Ascending aorta (tissue), 2 donors: ENCODE data around the gene CHN2. TPM values are rescaled to one million over a fixed set of nuclear protein-coding genes. Genes with fewer than 3 reads are reported as not detected.

ENCODE experiments used
- DNase-seq, 2 donors: peaks; one replicate each; pipeline ENCODE4 v3.0.0-alpha.2; 2019; ENCODE audit warnings: low spot score in 2 of 2
- H3K27ac ChIP-seq, 2 donors: fragments of 200-600 bp; sonication (generic); one replicate each; pipeline ENCODE4 v1.5.1; 2016 to 2017; ENCODE audit warnings: mild to moderate bottlenecking in 1 of 2
- H3K27me3 ChIP-seq: fragments of 200-600 bp; sonication (generic); one replicate; pipeline ENCODE4 v1.5.1; 2017
- H3K36me3 ChIP-seq, 2 donors: fragments of 200-600 bp; sonication (generic); one replicate each; pipeline ENCODE4 v1.5.1; 2016
- H3K4me1 ChIP-seq, 2 donors: fragments of 200-600 bp; sonication (generic); one replicate each; pipeline ENCODE4 v1.5.1; 2016 to 2017; ENCODE audit warnings: mild to moderate bottlenecking in 1 of 2
- H3K4me3 ChIP-seq, 2 donors: fragments of 200-600 bp; sonication (generic); one replicate each; pipeline ENCODE4 v1.5.1; 2016 to 2017; ENCODE audit warnings: mild to moderate bottlenecking in 1 of 2
- H3K9me3 ChIP-seq, 2 donors: fragments of 200-600 bp; sonication (generic); one replicate each; pipeline ENCODE4 v1.5.1; 2016
- CTCF ChIP-seq, 3 experiments: fragments of 200-600 bp in 2 of 3; fragments of 450-650 bp in 1 of 3; sonication (generic) in 2 of 3; IDR thresholded peaks; one replicate each; pipeline ENCODE4 v1.5.1; 2016 to 2019; ENCODE audit warnings: antibody characterized with exemption in 3 of 3, mild to moderate bottlenecking in 1 of 3, moderate library complexity in 1 of 3
- intact Hi-C: fragments of 100-400 bp; cut with DNase I; formaldehyde crosslinking; loops from one replicate; pipeline ENCODE4 v1.15.1; 2023
- total RNA-seq: library from RNA; depleted of rRNA; stranded (reverse); fragments of >200 nt; gene quantifications from one replicate; pipeline ENCODE4 v1.1.0, GENCODE V29; 2016

Gene CHN2
- total RNA-seq, 1 donor from 2014 or later: 8.7 TPM

DNA sequence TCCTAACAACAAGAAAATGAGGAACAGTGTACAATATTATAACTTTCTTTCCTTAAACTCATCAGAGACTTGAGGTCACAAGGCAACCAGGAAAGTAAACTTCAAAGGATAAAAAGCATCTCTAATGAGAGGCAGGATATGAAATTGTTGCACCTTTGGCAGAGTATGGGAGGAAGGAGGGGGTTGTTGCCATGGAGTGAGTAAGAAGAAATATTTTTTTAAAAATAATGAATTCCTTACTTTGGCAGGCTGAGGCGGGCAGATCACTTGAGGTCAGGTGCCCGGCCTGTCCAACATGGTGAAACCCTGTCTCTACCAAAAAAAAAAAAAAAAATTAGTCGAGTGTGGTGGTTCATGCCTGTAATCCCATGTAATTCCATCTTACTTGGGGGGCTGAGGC, 21.1 kb upstream of the CHN2 start:
- Histone ChIP-seq H3K27ac (no peak overlapping the region), H3K4me1 (no peaks in the 10 kb centered on the region), H3K4me3 (no peak overlapping the region), H3K27me3 (no peaks in the 10 kb centered on the region), H3K36me3 (no peaks in the 10 kb centered on the region), H3K9me3 (no peaks in the 10 kb centered on the region)
- no peak for DNase-seq
- intact Hi-C loops: no loop called here
- TF ChIP-seq CTCF (IDR thresholded peaks at IDR 0.05): no peak

- Histone ChIP-seq H3K27ac (no peak overlapping the region), H3K36me3 (no peaks in the 10 kb centered on the region), H3K4me1 (no peaks in the 10 kb centered on the region), H3K27me3 (no peaks in the 10 kb centered on the region), H3K4me3 (no peak overlapping the region), H3K9me3 (no peaks in the 10 kb centered on the region)
- intact Hi-C loops: no loop called here
- TF ChIP-seq CTCF (IDR thresholded peaks at IDR 0.05): no peak
- DNase-seq: peak; percentile 33 to 77
Measured at GRCh38 chr7:29177963-29178600, 16.5 kb upstream of the CHN2 start.

- intact Hi-C loops: no loop called here
- no peak overlapping the region for H3K4me3 ChIP-seq
- H3K27ac ChIP-seq: no peak overlapping the region
- no peak for DNase-seq
- TF ChIP-seq CTCF (IDR thresholded peaks at IDR 0.05): no peak
- no peaks in the 10 kb centered on the region for H3K36me3 ChIP-seq
- no peaks in the 10 kb centered on the region for H3K9me3 ChIP-seq
- H3K4me1 ChIP-seq: no peaks in the 10 kb centered on the region
- no peaks in the 10 kb centered on the region for H3K27me3 ChIP-seq
Measured at GRCh38 chr7:29179115-29179514, 15.5 kb upstream of the CHN2 start.

GRCh38 chr7:29184599-29184998, 10.0 kb upstream of the CHN2 start:
- no peaks in the 10 kb centered on the region for H3K36me3 ChIP-seq
- H3K4me3 ChIP-seq: no peak overlapping the region
- no peak for DNase-seq
- intact Hi-C loops: no loop called here
- no peaks in the 10 kb centered on the region for H3K4me1 ChIP-seq
- no peaks in the 10 kb centered on the region for H3K9me3 ChIP-seq
- no peak for TF ChIP-seq CTCF (IDR thresholded peaks at IDR 0.05)
- H3K27me3 ChIP-seq: no peaks in the 10 kb centered on the region
- no peak overlapping the region for H3K27ac ChIP-seq

- no peak for DNase-seq
- Histone ChIP-seq H3K4me1 (no peaks in the 10 kb centered on the region), H3K27ac (no peak overlapping the region), H3K36me3 (no peaks in the 10 kb centered on the region), H3K9me3 (no peaks in the 10 kb centered on the region), H3K4me3 (no peak overlapping the region), H3K27me3 (no peaks in the 10 kb centered on the region)
- intact Hi-C loops: no loop called here
- no peak for TF ChIP-seq CTCF (IDR thresholded peaks at IDR 0.05)
Measured at GRCh38 chr7:29185613-29186012, 9.0 kb upstream of the CHN2 start.

DNA sequence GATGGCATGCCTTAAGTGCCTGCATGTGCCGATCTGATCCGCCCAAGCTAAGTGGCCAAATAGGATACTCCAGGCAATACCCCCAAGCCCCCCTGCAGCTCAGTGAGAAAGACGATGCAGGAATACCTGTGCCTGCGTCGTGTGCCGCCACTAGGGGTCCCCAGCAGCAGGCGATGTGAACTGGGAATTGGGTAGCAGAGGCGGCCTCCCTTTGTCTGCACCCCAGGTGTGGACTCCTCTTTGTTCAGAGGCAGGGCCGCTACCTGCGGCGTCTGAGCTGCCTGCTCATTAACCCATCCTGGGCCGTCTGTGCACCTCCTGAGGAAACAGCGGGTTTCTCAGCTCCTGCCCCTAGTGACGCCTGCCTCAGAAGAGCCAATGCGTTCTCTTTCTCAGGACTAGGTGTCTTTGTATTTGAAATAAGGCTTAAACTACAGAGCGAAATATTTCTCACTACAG, 4.8 kb upstream of the CHN2 start:
- intact Hi-C loops: loop anchor here (1.0 kb wide), 1 partner anchor 219 kb away; no protein-coding TSS in a partner anchor

More for the DNA sequence above, 4.8 kb upstream of the CHN2 start:
- no peaks in the 10 kb centered on the region for H3K36me3 ChIP-seq
- H3K4me1 ChIP-seq: no peaks in the 10 kb centered on the region
- TF ChIP-seq CTCF (IDR thresholded peaks at IDR 0.05): peak; percentile 40 to 77 (median 55)
- no peaks in the 10 kb centered on the region for H3K27me3 ChIP-seq
- no peaks in the 10 kb centered on the region for H3K9me3 ChIP-seq
- no peak overlapping the region for H3K4me3 ChIP-seq
- H3K27ac ChIP-seq: no peak overlapping the region
- DNase-seq: no peak
